Measurements from ENCODE around the gene ANTXR2. TPM values are rescaled to one million over a fixed set of nuclear protein-coding genes. Genes with fewer than 3 reads are reported as not detected.

ANTXR2 gene
- total RNA-seq, 1 donor from 2014 or later = 163 TPM

DNA sequence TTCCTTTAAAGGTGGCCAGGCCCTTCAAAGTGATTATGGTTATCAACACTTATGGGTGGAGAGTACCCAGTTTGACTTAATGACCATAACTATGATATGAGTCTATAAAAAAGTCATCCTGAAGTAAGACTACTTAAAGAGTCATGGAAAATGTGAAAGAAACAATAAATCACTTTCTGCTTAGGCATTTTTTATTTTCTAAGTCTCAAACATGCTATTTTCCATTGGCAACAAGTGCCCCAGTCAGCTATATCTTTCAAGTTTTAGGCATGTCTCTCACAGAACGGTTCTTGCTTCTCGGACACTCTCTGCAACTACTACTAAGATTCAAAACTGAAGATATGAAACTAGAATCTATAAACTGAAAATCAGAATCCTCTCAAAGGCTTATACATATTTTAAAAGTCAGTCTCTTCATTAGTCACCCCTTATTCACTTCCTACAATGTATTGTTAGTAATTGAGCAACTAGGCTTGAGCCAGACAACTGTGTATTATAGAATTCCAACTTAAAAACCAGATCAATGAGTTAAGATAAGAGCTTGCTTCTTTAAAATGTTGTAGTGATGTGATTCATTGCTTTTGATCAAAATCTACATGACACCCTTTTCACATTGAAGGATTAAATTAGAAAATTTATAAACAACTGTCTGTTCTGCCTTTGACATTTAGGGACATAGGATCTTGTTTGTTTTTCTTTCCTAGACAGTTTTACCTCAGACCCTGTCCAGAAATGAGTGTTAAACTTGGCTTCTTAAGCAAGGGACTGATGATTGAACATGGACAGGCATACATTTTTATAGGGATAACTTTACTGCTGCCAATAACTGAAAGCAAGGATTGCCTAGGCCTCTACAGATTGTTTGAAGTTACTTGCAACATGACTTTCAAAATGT lies 2.9 kb downstream of the ANTXR2 start:
- DNase-seq (ENCODE audit: low spot score) = no peak

DNA sequence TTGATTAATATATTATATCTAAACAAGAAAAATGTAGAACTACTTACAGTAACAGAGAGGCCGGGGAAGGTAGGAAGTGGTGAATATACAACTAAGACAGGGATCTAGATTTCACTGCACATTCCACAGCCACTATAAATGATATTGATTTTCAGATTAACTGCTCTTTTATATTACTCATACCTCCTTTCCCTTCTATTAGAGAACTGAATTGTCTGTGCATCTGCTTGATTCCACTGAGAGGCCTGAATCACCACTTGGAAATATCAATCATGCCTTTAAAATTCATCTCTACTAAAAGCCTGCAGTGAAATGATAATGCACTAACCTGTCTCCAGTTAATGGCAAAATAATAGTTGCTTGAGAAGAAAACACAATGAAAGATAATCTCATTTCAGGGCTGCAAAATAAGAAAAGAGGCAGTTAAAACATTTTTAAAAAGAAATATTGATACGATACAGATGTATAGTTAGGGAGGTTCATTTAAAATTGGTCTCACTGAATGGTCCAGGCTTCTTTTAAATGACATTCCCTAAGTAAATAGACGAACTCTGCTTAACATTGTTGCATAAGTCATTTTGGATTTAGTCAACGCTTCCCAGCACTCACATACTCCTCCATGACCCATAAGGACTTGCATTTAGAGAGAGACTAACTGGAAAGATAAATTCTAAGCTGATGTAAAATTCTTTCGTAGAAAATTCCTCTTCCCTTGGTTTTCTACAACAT lies 3.8 kb downstream of the ANTXR2 start:
- DNase-seq (ENCODE audit: low spot score) = no peak

DNA sequence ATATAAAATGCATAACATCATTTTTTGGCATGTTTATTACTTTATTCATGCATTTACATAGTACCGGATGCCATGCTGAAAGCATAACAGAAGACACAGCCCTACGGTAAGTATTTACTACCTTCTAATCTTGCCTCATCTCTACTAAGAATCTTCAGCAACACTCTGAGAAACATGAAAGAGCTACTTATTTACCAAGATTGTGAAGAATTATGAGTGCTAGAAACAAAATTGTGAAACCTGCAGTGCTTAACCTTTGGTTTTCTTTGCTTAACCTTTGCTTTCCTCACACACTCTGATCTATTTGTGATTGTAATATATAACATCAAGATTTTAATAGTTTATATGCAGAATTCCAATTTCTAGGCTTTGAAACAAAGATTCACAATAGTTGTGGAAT lies 7.4 kb downstream of the ANTXR2 start:
- DNase-seq (ENCODE audit: low spot score) = no peak

GRCh38 chr4:80062527-80062926 lies 10.5 kb downstream of the ANTXR2 start:
- DNase-seq (ENCODE audit: low spot score) = no peak

- DNase-seq (ENCODE audit: low spot score) = no peak
Observed at GRCh38 chr4:80060804-80061203, 12.2 kb downstream of the ANTXR2 start.

DNA sequence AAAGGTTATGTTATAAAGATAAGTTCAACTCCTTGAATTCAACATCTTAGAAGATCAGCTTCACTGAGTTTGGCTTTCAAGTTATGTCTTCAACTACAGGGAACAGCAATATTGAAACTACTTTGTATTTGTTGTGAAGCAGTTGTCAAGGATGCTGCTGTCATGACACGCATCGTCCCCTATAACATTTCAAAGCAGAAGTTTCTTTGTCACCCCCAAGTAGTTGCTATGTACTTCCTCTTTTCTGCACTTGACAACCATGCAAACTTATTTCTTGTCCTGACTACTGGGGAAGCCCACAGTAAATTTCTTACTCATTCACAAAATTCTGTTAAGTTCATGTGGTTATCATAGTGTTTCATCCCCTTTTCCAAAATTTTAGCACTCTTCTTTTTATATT lies 14.3 kb downstream of the ANTXR2 start:
- DNase-seq (ENCODE audit: low spot score) = no peak

- DNase-seq (ENCODE audit: low spot score) = no peak
Observed at GRCh38 chr4:80054375-80054774, 18.7 kb downstream of the ANTXR2 start.

DNA sequence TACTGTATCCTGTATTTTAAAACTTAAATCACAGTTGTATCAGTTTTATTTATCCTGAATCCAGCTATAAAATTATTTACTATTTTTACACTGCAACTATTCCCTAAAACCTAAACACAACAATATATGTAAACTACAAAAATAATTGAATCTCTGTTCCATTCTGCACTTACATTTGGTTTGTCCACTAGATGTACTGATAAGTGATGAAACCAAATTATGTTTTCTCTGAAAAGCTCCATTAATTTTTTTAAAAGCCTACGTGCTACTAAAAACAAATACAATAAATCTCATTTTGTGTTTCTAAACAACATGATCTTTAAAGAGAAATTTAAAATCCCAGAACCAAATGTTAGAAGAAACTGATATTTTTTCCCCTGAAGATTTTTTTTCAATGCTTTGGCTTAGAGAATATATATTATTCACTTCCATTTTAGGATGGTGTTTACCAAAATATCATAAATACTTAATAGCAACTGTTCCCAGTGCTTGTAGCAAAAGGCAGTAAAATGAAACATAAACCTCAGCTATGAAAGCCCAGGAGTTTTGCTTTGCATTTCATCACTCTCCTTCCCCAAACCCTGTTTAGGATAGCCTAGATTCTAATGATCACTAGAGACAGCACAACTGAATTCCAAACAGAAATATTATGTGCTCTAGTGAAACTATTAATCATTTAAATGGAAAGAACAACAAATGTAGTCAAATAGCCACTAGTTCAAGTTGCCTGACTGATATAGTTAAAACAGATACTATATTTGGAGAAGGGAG lies 19.7 kb downstream of the ANTXR2 start:
- DNase-seq (ENCODE audit: low spot score) = no peak

- DNase-seq (ENCODE audit: low spot score) = no peak
Observed at GRCh38 chr4:80049813-80050534, 23.1 kb downstream of the ANTXR2 start.

DNA sequence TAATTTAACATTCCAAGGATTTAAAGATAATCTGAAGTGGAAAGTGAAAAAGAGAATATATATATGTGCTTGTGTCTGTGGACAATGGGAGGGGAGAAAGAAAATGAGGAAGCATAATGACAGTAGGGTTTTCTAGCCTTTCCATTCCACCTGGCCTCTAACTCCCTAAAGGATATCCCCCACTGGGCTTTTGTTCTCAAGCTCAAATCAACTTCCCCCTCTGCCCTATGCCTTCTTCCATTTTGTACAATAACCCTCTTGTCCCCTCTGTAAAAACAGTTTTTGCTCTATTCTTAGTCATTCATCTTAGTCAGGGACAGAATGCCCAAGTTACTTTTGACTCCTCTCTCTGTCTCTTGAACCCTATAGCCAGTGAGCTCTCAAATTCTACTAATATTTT lies 23.6 kb downstream of the ANTXR2 start:
- no peak for DNase-seq (ENCODE audit: low spot score)

GRCh38 chr4:80045786-80046185 lies 27.2 kb downstream of the ANTXR2 start:
- DNase-seq (ENCODE audit: low spot score) = no peak

DNA sequence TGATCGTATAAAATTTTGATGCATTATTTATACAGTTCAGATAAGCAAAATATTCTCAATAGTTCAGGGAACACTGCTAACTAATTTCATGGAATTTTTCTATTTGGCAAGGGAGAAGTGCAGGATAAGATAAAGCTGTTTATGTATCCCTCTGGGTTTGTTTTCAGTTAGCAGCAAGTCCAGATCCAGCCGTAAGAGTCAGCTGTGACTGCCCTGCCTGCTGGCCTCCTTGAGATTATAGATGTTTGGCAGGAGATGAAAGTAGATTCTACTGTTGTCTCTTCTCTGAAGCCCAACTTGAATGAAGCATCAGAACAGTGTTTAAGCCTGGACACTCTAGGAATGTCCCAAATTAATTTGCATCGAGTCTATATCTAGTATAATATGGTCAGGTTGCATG lies 29.5 kb downstream of the ANTXR2 start:
- DNase-seq (ENCODE audit: low spot score) = no peak

DNA sequence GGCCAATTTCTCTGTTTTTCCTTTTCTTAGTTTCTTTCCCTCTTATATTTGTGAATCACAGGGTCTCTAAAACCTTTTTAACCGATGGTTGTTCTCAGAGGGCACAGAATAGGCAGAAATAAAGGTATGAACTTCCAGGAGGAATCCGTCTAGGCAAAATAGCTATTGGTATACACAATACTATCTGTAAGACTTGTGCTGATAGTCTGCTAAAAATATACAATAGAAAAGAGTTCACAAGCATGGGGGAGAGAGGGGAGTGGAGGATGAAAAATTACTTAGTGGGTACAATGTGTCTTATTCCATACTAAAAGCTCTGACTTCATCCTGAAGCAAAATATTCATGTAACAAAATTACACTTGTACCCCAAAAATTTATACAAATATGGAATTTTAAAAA lies 30.2 kb downstream of the ANTXR2 start:
- no peak for DNase-seq (ENCODE audit: low spot score)

DNA sequence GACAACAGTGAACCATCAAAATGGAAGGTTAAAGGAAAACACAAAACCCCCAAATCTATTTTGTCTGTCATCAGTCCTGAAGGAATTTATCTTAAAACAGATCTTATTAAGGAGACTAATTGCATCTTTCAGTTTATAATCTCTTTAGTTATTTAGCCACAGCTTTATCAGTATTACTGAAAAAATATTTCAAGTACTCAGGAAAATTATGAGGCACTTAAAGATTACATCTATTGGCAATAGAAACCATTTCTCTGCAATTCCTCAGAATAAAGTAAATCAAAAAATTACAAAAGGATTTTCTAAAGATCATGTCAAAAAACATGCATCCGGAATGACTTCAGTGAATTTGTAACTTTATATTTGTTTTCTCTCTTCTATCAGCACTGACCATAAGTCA lies 35.2 kb downstream of the ANTXR2 start:
- no peak for DNase-seq (ENCODE audit: low spot score)

DNA sequence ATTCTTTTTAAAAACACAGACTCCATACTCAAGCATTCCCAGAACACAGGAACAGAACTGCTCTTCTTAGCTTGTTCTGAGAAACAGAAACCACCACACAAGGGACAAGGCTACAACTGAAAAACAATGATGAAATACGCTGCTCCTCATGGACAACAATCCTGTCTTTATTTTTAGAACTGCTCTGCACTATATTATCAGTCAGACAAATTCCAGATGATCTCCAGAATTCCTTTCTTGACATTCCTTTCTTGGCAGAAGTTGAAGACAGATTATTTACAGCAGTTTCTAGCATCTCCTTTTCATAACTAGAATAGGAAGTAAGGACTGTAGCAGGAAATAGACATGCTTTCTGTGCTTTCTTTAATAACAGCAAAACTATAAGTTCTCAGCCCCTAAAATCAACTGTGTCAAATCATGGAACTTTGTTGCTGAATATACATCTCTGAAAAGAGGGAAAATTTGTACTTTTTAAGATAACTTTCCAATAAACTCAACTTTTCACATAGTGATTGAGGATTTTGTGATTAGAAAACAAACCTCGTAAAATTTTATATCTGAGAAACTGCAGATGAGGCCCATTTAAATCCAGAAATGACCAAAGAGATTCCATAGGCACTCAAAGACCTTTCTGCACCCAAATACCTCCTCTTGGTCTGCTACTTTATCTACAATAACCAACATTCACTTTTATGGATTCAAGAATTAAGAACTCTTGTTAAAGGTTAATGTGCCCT lies 35.9 kb downstream of the ANTXR2 start:
- no peak for DNase-seq (ENCODE audit: low spot score)

GRCh38 chr4:80036306-80036705 lies 36.7 kb downstream of the ANTXR2 start:
- no peak for DNase-seq (ENCODE audit: low spot score)

GRCh38 chr4:80035336-80035735 lies 37.7 kb downstream of the ANTXR2 start:
- DNase-seq (ENCODE audit: low spot score) = peak; percentile 67

GRCh38 chr4:80033581-80033980 lies 39.4 kb downstream of the ANTXR2 start:
- DNase-seq (ENCODE audit: low spot score) = no peak

GRCh38 chr4:80029364-80029763 lies 43.7 kb downstream of the ANTXR2 start:
- no peak for DNase-seq (ENCODE audit: low spot score)

GRCh38 chr4:80027611-80028010 lies 45.4 kb downstream of the ANTXR2 start:
- DNase-seq (ENCODE audit: low spot score) = no peak

DNA sequence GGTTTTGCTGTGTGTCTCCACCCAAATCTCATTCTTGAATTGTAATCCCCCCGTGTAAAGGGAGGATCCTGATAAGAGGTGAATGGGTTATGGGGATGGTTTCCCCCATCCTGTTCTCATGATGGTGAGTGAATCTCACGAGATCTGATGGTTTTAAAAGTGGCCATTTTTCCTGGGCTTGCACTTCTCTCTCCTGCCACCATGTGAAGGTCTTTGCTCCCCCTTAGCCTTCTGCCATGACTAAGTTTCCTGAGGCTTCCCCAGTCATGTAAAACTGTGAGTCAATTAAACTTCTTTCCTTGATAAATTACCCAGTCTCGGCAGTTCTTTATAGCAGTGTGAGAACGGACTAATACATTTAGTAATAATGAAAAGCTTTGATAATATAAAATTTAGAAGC lies 46.9 kb downstream of the ANTXR2 start:
- DNase-seq (ENCODE audit: low spot score) = no peak

All from mucosa of gallbladder (tissue), 1 donor.